HepG2 (cell line): ENCODE results near the gene CBX2. TPM values are rescaled to one million over a fixed set of nuclear protein-coding genes. Genes with fewer than 3 reads are reported as not detected.

ENCODE experiments used
- ATAC-seq: fragments of 200-7000 bp; cut with Tn5 transposase; 3 replicates; pipeline ENCODE4 v1.9.1; 2020; ENCODE audit warnings: mild to moderate bottlenecking, moderate library complexity
- BruUV-seq: library from RNA; stranded (reverse); fragments of 400-500 nt; replicated peaks from 2 replicates; lab custom pipeline; 2021; lab: Mats Ljungman, UMichigan
- CTCF ChIA-PET: fragments of 300-600 bp; formaldehyde crosslinking; extraction: SDS; loops from one replicate; lab custom pipeline; 2021; ENCODE audit warnings: low total read pairs, inconsistent platforms, low intra/inter-chr PET ratio; lab: Yijun Ruan, JAX
- POLR2A ChIA-PET: fragments of 350-600 bp; sonication (Branson Sonifier 250); formaldehyde crosslinking; loops from one replicate; lab custom pipeline; 2020; ENCODE audit warnings: antibody characterized with exemption, inconsistent platforms; lab: Yijun Ruan, JAX
- DNase-seq: peaks from one replicate; pipeline ENCODE4 v3.0.0-alpha.2; 2015; ENCODE audit warnings: low spot score
- FAIRE-seq: peaks from 3 replicates; lab custom pipeline; 2011; peaks lifted over from hg19 to GRCh38; lab: Jason Lieb, UNC
- H2AFZ ChIP-seq: one replicate; pipeline ENCODE4 v1.6.1; 2011; ENCODE audit warnings: low read length, inconsistent platforms
- H3K27ac ChIP-seq: fragments of 300-600 bp; 3 replicates; pipeline ENCODE4 v1.8.0; 2011; ENCODE audit warnings: mixed run types, mild to moderate bottlenecking, mixed read lengths, low read length, inconsistent platforms; ENCODE audit not compliant: insufficient read depth; ENCODE audit errors: extremely low read length
- H3K27me3 ChIP-seq, 2 experiments: fragments of 200-600 bp in 1 of 2; 2 replicates in 1 of 2; 3 replicates in 1 of 2; pipeline versions ENCODE4 v1.6.0 to v1.8.0; 2011; ENCODE audit warnings: low read length in 2 of 2, mild to moderate bottlenecking in 2 of 2, moderate library complexity in 2 of 2, inconsistent platforms in 1 of 2; ENCODE audit not compliant: insufficient read depth in 2 of 2, control insufficient read depth in 1 of 2
- H3K36me3 ChIP-seq, 2 experiments: fragments of 200-600 bp in 1 of 2; replicated peaks in 1 of 2; 2 replicates in 1 of 2; 3 replicates in 1 of 2; pipeline versions ENCODE4 v1.5.1 to v1.8.0; 2011; ENCODE audit warnings: low read length in 2 of 2, inconsistent platforms in 1 of 2; ENCODE audit not compliant: insufficient read depth in 2 of 2, control insufficient read depth in 1 of 2
- H3K4me1 ChIP-seq: 2 replicates; pipeline ENCODE4 v1.5.1; 2012; ENCODE audit warnings: low read length, inconsistent platforms; ENCODE audit not compliant: insufficient read depth
- H3K4me2 ChIP-seq: 2 replicates; pipeline ENCODE4 v1.6.0; 2011; ENCODE audit warnings: low read depth, low read length, inconsistent platforms
- H3K4me3 ChIP-seq, 3 experiments: fragments of 200-600 bp in 1 of 3; sonication (generic), shearing (Covaris generic) in 1 of 3; replicated peaks in 1 of 3; 2 replicates each; pipeline ENCODE4 v1.5.1; 2011 to 2016; ENCODE audit warnings: low read length in 3 of 3, inconsistent platforms in 2 of 3, low read depth in 2 of 3, mild to moderate bottlenecking in 2 of 3, control low read depth in 1 of 3, mixed read lengths in 1 of 3; ENCODE audit not compliant: insufficient read depth in 1 of 3
- H3K79me2 ChIP-seq: one replicate; pipeline ENCODE4 v1.6.1; 2011; ENCODE audit warnings: low read length, inconsistent platforms; ENCODE audit not compliant: insufficient read depth
- H3K9ac ChIP-seq: 2 replicates; pipeline ENCODE4 v1.6.0; 2011; ENCODE audit warnings: mild to moderate bottlenecking, low read depth, low read length, inconsistent platforms; ENCODE audit not compliant: insufficient read depth
- H3K9me3 ChIP-seq: 2 replicates; pipeline ENCODE4 v1.5.1; 2012; ENCODE audit warnings: mild to moderate bottlenecking, low read length
- H4K20me1 ChIP-seq: 2 replicates; pipeline ENCODE4 v1.6.0; 2011; ENCODE audit warnings: inconsistent platforms, mild to moderate bottlenecking, low read length, moderate library complexity; ENCODE audit not compliant: insufficient read depth
- CSRNP1 ChIP-seq: sonication (generic); formaldehyde crosslinking; IDR thresholded peaks from 2 replicates; pipeline ENCODE4 v1.8.1; 2023; ENCODE audit warnings: mild to moderate bottlenecking, missing genetic modification reagents
- ZNF12 ChIP-seq: sonication (generic); formaldehyde crosslinking; IDR thresholded peaks from 2 replicates; pipeline ENCODE4 v1.5.0; 2020; ENCODE audit warnings: missing genetic modification reagents
- ZNF597 ChIP-seq: sonication (generic); formaldehyde crosslinking; IDR thresholded peaks from 2 replicates; pipeline ENCODE4 v1.5.0; 2020; ENCODE audit warnings: missing genetic modification reagents
- ZNF687 ChIP-seq: sonication (generic); formaldehyde crosslinking; IDR thresholded peaks from 2 replicates; pipeline ENCODE4 v1.5.1; 2020; ENCODE audit warnings: mild to moderate bottlenecking, missing genetic modification reagents, moderate library complexity
- WGBS: methylation state at CpG from one replicate; pipeline ENCODE4 v1.1.6; 2017; ENCODE audit warnings: low lambda C conversion rate; 5-methylcytosine and 5-hydroxymethylcytosine counted together
- in situ Hi-C: cut with HindIII; loops from 2 replicates; pipeline ENCODE4 v1.10.0; 2017; ENCODE audit warnings: low pct_unique_long_range_greater_than_20kb; ENCODE audit not compliant: extremely low pct_ligation_motif_present
- intact Hi-C: fragments of 100-400 bp; cut with micrococcal nuclease; formaldehyde crosslinking; loops from one replicate; pipeline ENCODE4 v1.10.0; 2022; ENCODE audit not compliant: unreplicated experiment
- polyA plus RNA-seq, 8 experiments: library from polyadenylated mRNA; depleted of rRNA in 3 of 8; stranded (reverse) in 7 of 8; unstranded in 1 of 8; fragments of >200 nt; fragmentation: Illumina TruSeq in 4 of 8; extraction: Trizol in 4 of 8; gene quantifications; 2 replicates each; pipeline versions ENCODE4 v1.2.1 to v1.2.3, GENCODE V29; 2011 to 2016; ENCODE audit warnings: low read depth in 4 of 8, missing spikeins in 1 of 8, mixed read lengths in 1 of 8; ENCODE audit not compliant: insufficient read depth in 1 of 8
- total RNA-seq, 5 experiments: library from RNA; depleted of rRNA; stranded (reverse); fragments of >200 nt; fragmentation: Illumina TruSeq; extraction: Trizol; gene quantifications; 2 replicates each; pipeline ENCODE4 v1.2.3, GENCODE V29; 2016; ENCODE audit warnings: low read depth in 1 of 5

CBX2 gene
- total and polyA plus RNA-seq, 2 of the 13 experiments (the other 11 are each of a cell fraction or from before 2014, with no cell fraction given) = 14.5 to 31.1 TPM

- no peak for DNase-seq
- POLR2A ChIA-PET = no interaction called here
Measured at GRCh38 chr17:79783891-79784290, 5.9 kb downstream of the CBX2 start.

More at GRCh38 chr17:79783891-79784290, 5.9 kb downstream of the CBX2 start:
- Histone ChIP-seq H3K27me3 (peaks cover 0 to 11% of the 10 kb centered on the region in 2 experiments; a peak in 4 of 5 replicates), H3K36me3 (peaks cover 23 to 35% of the 10 kb centered on the region in 2 experiments), H3K27ac (no peak overlapping the region), H3K9me3 (no peaks in the 10 kb centered on the region), H3K4me3 (no peak overlapping the region), H4K20me1 (peaks cover 18% of the 10 kb centered on the region; the same call in 1 of the 2 replicates), H3K4me1 (peaks cover 35% of the 10 kb centered on the region), H2AFZ (no peak overlapping the region), H3K4me2 (no peak overlapping the region), H3K79me2 (peaks cover 11% of the 10 kb centered on the region), H3K9ac (no peak overlapping the region)
- no TSS peak for BruUV-seq
- intact Hi-C loops (no loop called here), in situ Hi-C loops (no loop called here)
- CTCF ChIA-PET = no interaction called here
- WGBS = 96% methylated on average over 7 of the region's 18 CpGs
- FAIRE-seq (no peak), ATAC-seq (no peak)
- TF ChIP-seq ZNF687 (CRISPR knock-in tag) (0 out of 2 replicates have a peak, but pooled peaks have one; percentile 20), ZNF12 (no peak), ZNF597 (CRISPR knock-in tag) (no peak), CSRNP1 (CRISPR knock-in tag) (no peak)
